Stimulated activated CD4-positive, alpha-beta T cell treated with anti-CD3 and anti-CD28 coated beads, Interleukin-2, amount 100 ng/mL, for 4 hours (primary cell): ENCODE data around the gene PYGL.

Source experiments
- DNase-seq: peaks from one replicate; pipeline ENCODE4 v3.0.0-alpha.2; 2020; ENCODE audit warnings: low read depth

PYGL gene

DNA sequence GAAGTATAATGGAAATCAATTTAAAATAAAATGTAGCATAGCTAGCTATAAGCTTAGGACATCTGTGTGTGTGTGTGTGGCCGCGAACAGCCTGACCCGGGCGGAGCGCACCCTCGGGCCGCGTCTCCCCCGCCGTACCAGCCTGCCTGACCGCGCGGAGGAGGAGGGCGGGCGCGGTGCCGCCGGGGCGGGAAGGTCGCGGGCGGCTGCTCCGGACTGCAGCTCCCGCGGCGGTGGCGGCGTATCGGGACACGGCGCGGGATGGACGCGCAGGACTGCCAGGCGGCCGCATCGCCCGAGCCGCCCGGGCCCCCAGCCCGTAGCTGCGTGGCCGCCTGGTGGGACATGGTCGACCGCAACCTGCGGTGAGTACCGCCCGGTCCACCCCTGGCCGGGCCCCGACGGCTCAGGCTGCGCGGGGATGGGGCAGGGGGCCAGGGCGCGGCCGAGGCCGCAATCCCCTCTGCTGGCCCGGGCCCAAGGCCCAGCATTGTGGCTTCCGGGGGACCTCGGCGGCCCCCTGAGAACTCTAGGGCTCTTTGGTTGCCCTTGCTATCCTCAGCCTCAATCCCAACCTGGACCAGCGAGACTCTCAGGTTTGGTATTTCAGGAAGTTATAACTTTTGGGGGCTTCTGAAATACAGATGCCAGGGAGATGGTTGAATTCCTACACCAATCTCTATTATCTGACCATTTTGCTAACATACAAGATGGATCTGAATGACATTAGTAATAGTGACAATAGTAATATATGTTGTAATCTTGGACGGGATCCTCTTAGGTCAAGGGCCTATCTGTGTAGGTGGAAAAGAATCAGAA is 72.2 kb downstream of the PYGL start, which contains the start of gene ABHD12B:
ABHD12B (plus strand) TSS at position 140 of the 819 bp plus-strand sequence; CDS start at position 262, 122 bp downstream.
- DNase-seq: no peak

DNA sequence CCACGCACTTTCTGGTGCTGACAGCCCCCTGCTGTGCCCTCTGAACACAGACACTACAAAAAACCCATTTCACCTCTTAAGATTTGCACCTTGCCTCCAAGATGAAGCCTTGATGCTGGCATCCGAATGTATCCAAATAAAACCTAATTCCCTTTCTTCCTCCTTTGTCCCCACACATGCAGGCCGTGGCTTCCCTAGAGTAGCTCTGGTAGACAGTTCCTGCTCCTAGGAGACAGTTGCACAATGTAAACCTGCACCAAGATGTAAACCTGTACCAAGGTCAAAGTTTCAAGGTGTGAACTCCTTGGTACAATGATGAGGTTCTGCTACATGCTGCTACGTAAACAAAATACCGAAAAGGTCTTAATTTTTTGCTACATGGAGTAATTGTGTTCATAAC is 73.1 kb downstream of the PYGL start:
- no peak for DNase-seq

DNA sequence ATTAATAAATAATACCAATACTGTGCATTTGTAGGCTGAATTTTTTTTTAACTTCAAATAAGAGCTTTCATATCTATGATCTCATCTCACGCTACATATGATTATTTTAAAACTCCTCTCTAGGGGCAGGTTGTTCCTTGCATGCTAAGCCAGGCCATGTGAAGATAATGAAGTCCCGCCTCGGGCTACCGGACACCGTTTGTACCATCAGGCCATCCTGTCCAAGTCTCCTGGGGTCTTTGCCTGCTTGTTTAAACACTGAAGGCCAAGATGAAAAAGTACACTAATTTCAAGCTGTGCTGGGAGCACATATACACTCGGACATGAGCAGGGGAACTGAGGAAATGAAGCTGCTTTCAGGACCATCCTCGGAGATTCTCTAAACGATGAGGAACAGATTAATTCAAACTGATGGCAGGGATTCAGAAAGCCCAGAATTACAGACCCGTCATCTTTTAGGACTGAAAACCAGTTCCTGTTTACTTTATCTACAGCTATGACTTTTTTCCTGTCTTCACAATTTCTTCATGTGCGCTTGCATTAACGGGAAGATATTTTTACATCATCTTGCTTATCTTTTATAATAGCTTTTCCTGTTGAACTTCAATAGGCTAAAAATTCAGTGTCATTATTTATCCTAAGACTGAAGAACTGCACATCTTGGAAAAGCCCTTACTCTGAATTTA is 78.7 kb downstream of the PYGL start:
- no peak for DNase-seq

DNA sequence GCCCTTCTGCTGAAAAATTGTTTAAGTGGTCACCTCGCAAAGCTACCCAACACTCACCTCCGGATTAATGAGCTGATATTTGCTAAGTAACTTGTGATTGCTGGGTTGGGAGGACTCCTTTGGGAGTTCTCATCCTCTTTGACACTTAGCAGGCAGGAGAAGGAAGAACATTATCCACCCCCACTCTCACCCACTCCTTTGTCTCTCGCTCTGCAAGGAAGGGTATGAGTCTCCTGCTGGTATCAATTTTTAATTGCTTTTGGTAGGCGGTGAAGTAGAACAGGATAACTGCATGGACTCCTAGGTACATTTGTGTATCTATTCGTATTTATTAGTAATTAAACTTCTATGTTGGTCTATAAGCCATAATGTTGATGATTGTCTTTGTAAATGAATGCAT is 79.3 kb downstream of the PYGL start:
- no peak for DNase-seq

DNA sequence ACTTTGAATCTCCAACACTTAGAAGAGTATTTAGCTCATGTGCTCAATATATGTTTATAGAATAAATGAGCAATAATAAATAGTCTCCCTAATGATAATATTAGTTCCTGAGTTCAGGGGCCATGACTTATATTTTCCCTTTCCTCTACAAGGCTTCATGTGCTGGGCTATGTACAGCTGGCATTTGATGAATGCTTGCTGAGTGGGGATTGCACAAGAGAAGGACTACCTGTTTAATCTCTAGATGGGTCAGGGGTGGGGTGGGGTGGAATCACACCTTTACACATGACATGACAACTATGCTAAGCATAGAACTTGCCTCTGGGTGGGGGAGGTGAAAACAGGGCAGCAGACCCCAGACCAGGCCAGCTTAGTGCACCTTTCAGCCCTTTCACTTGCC is 80.0 kb downstream of the PYGL start:
- DNase-seq: no peak

DNA sequence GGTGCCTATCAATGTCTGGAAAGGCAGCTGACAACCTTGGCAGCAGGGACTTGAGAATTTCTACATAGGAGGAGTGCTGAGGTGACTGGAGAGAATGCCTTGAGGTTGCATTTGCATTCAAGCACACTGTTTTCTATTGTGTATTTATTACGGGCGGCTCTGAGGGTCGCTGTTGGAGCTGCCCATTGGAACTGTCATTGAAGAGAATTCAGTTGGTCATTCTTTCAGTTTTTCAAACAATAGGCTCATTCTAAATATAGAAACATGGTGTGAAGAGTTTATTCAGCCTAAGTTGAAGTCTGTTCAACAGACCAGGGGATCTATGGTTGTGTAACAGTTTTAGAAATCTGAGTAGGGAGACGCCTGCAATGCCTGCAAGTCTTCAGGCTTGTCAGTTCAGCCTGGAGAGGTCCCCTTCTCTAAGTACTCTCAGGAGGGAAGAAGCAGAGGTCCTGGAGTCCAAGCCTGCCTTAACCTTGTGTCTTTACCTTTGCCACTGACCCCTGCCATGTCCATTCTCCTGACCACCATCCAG is 82.2 kb downstream of the PYGL start:
- no peak for DNase-seq

DNA sequence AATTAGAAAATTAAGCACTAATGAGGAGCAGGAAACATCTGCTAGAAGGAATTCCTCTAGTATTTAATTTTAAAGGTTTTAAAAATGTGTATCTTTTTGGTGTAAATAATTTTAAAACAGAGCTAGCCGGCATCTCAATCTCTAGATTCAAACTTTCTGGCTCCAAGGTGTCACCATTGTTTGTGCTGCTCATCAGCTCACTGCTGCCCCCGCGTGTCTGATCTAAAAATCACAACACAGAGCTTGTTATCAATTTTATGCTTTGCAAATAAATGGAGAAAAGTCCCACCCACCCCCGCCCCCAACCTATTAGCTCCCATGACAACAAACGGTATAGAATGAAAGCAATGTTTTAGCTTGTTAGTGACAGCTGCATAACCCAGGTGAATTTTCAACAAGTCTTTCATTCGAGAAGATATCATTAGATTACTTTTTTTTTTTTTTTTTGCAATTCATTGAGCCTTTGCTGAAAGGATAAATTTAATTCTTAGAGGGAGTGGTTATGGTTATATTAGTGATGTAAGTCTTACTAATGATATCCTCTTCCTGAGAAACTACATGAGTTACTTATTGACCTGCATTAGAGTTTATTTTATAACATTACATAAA is 83.7 kb downstream of the PYGL start:
- peak; percentile 81 for DNase-seq

DNA sequence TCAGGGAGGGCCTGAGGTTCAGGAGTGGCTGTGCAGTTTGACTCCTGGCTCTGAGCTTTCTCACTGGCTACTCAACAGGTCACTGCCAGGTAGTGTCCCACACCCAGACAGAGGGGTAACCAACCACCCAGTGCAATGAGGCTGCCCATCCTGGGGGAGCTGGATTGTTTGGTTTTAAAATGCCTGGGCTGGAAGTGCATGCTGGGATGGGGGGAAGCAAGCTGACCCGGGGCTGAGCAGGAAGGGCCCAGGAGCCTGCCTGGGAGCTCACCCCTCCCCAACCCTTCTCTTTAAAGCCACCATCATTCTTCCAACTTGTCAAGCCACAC is 85.0 kb downstream of the PYGL start:
- DNase-seq: no peak

DNA sequence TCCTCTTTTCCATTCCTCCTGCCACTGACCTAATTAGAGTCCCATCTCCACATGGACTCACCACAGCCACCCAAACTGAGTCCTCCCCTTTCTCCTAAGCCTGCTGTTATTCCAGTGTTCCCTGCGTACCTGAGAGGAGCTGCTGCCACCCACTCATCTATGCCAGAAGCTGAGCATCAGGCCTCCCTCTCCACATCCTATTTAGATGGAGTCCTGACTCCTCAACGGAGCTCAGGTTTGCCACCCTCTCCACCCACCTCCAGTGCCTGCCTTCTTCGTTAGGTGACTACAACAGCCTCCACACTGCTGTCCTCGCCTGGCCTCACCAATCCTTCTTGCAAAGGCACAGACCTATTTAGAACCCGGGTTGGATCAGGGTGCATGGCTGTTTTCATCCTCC is 87.6 kb downstream of the PYGL start:
- no peak for DNase-seq

DNA sequence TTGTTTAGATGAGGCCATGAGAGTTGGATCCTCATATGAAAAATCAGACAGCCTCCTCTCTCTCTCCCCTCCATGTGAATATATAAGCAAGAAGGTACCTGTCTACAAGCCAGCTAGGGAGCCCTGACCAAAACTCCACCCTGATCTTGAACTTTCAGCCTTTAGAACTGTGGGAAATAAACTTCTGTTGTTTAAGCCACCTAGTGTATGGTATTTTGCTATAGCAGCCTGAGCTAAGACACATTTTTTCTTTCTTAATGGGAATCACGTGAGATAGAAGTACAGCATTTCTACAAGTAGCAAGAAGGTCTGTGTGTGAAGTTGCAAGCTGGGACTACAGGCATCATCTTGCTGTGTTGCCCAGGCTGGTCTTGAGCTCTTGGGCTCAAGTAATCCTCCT is 88.7 kb downstream of the PYGL start:
- DNase-seq: no peak
